OCI-LY7 (cell line): Measurements from ENCODE around the gene ZFYVE28.

Experiments
- CTCF ChIP-seq: fragments of 200-600 bp; sonication (generic); conservative IDR thresholded peaks from 2 replicates; pipeline ENCODE4 v1.5.1; 2014; ENCODE audit warnings: mild to moderate bottlenecking, antibody characterized with exemption, low read length, moderate library complexity, mixed read lengths
- EZH2phosphoT487 ChIP-seq: fragments of 200-600 bp; sonication (generic); IDR thresholded peaks from 2 replicates; pipeline ENCODE4 v1.6.1; 2018; ENCODE audit warnings: low read depth, borderline replicate concordance, mild to moderate bottlenecking, mixed run types, antibody characterized with exemption, low read length, moderate library complexity, mixed read lengths

GRCh38 chr4:2289955-2290333 lies 128.5 kb downstream of the ZFYVE28 start:
- TF ChIP-seq CTCF (no peak), EZH2phosphoT487 (no peak)
